H9 (cell line): ENCODE measurements around the gene KRTAP2-2. TPM values are rescaled to one million over a fixed set of nuclear protein-coding genes. Genes with fewer than 3 reads are reported as not detected.

ENCODE experiments used
- DNase-seq: peaks from one replicate; pipeline ENCODE4 v3.0.0-alpha.2; 2017
- H2AFZ ChIP-seq: one replicate; pipeline ENCODE4 v1.6.1; 2013; ENCODE audit warnings: mild to moderate bottlenecking, low read length, control low read depth, moderate library complexity
- H2AK5ac ChIP-seq: 2 replicates; pipeline ENCODE4 v1.6.1; 2013; ENCODE audit warnings: low read length, control low read depth, mixed read lengths; ENCODE audit not compliant: insufficient read length
- H2BK120ac ChIP-seq: one replicate; pipeline ENCODE4 v1.6.1; 2013; ENCODE audit warnings: low read depth, mild to moderate bottlenecking, low read length, control low read depth, inconsistent platforms; ENCODE audit not compliant: poor library complexity, severe bottlenecking
- H2BK12ac ChIP-seq: 2 replicates; pipeline ENCODE4 v1.6.1; 2013; ENCODE audit warnings: low read length, control low read depth, mixed read lengths, low read depth; ENCODE audit not compliant: insufficient read length
- H2BK15ac ChIP-seq: 2 replicates; pipeline ENCODE4 v1.6.1; 2013; ENCODE audit warnings: low read depth, low read length, control low read depth
- H2BK20ac ChIP-seq: one replicate; pipeline ENCODE4 v1.6.1; 2013; ENCODE audit warnings: low read depth, mild to moderate bottlenecking, low read length, control low read depth, inconsistent platforms; ENCODE audit not compliant: poor library complexity, severe bottlenecking
- H2BK5ac ChIP-seq: 2 replicates; pipeline ENCODE4 v1.6.1; 2013; ENCODE audit warnings: low read length, control low read depth, mixed read lengths; ENCODE audit not compliant: insufficient read length
- H3K14ac ChIP-seq: 2 replicates; pipeline ENCODE4 v1.6.1; 2013; ENCODE audit warnings: low read length, control low read depth; ENCODE audit not compliant: insufficient read depth
- H3K18ac ChIP-seq: 2 replicates; pipeline ENCODE4 v1.6.1; 2013; ENCODE audit warnings: low read depth, mild to moderate bottlenecking, mixed read lengths, low read length, control low read depth; ENCODE audit not compliant: insufficient read length
- H3K23ac ChIP-seq: 2 replicates; pipeline ENCODE4 v1.6.1; 2013; ENCODE audit warnings: low read length, control low read depth, mixed read lengths, low read depth; ENCODE audit not compliant: insufficient read length
- H3K23me2 ChIP-seq: 2 replicates; pipeline ENCODE4 v1.6.1; 2013; ENCODE audit warnings: low read depth, mild to moderate bottlenecking, mixed read lengths, low read length, control low read depth; ENCODE audit not compliant: insufficient read length, poor library complexity, severe bottlenecking
- H3K27ac ChIP-seq: 2 replicates; pipeline ENCODE4 v1.5.1; 2013; ENCODE audit warnings: low read length, control low read depth, mixed read lengths, low read depth; ENCODE audit not compliant: insufficient read length
- H3K27me3 ChIP-seq: 2 replicates; pipeline ENCODE4 v1.6.1; 2013; ENCODE audit warnings: low read length, control low read depth, inconsistent platforms; ENCODE audit not compliant: insufficient read depth
- H3K4ac ChIP-seq: 2 replicates; pipeline ENCODE4 v1.6.1; 2013; ENCODE audit warnings: low read depth, mild to moderate bottlenecking, control low read depth, inconsistent platforms, low read length, moderate library complexity
- H3K4me1 ChIP-seq: 2 replicates; pipeline ENCODE4 v1.6.1; 2013; ENCODE audit warnings: low read length, control low read depth, inconsistent platforms; ENCODE audit not compliant: insufficient read depth
- H3K4me2 ChIP-seq: 2 replicates; pipeline ENCODE4 v1.6.1; 2013; ENCODE audit warnings: low read length, control low read depth, mixed read lengths; ENCODE audit not compliant: insufficient read length, insufficient read depth
- H3K56ac ChIP-seq: 2 replicates; pipeline ENCODE4 v1.6.1; 2013; ENCODE audit warnings: low read depth, mild to moderate bottlenecking, mixed read lengths, low read length, control low read depth; ENCODE audit not compliant: insufficient read length
- H3K79me1 ChIP-seq: 2 replicates; pipeline ENCODE4 v1.6.1; 2013; ENCODE audit warnings: low read depth, mild to moderate bottlenecking, moderate library complexity, low read length, control low read depth, inconsistent platforms; ENCODE audit not compliant: insufficient read depth, poor library complexity, severe bottlenecking
- H3K79me2 ChIP-seq: 2 replicates; pipeline ENCODE4 v1.6.1; 2013; ENCODE audit warnings: low read length, control low read depth, inconsistent platforms; ENCODE audit not compliant: insufficient read depth
- H3K9ac ChIP-seq: 2 replicates; pipeline ENCODE4 v1.6.1; 2013; ENCODE audit warnings: low read length, control low read depth, mixed read lengths; ENCODE audit not compliant: insufficient read length; ENCODE audit errors: extremely low read depth
- H3K9me3 ChIP-seq: one replicate; pipeline ENCODE4 v1.6.1; 2013; ENCODE audit warnings: low read depth, low read length, inconsistent platforms; ENCODE audit not compliant: control insufficient read depth
- H3T11ph ChIP-seq: one replicate; pipeline ENCODE4 v1.6.1; 2013; ENCODE audit warnings: mild to moderate bottlenecking, low read length, control low read depth, inconsistent platforms
- H4K20me1 ChIP-seq: one replicate; pipeline ENCODE4 v1.6.1; 2013; ENCODE audit not compliant: control insufficient read depth, insufficient read length, insufficient read depth
- H4K5ac ChIP-seq: 2 replicates; pipeline ENCODE4 v1.6.1; 2013; ENCODE audit warnings: low read depth, mild to moderate bottlenecking, mixed read lengths, low read length, control low read depth; ENCODE audit not compliant: insufficient read length
- H4K8ac ChIP-seq: replicated peaks from 2 replicates; pipeline ENCODE4 v1.6.1; 2013; ENCODE audit warnings: low read length, control low read depth, mixed read lengths, low read depth; ENCODE audit not compliant: insufficient read length
- H4K91ac ChIP-seq: 2 replicates; pipeline ENCODE4 v1.6.1; 2013; ENCODE audit warnings: low read depth, mild to moderate bottlenecking, moderate library complexity, mixed read lengths, low read length, control low read depth; ENCODE audit not compliant: insufficient read length
- H3K27ac Mint-ChIP-seq, 3 experiments: 2 replicates in 2 of 3; 3 replicates in 1 of 3; pipeline ENCODE4 v1.8.0; 2020 to 2021; ENCODE audit warnings: mixed read lengths in 3 of 3, mild to moderate bottlenecking in 1 of 3, moderate library complexity in 1 of 3
- H3K27me3 Mint-ChIP-seq: 2 replicates; pipeline ENCODE4 v1.8.0; 2021; ENCODE audit warnings: low read depth, mild to moderate bottlenecking, moderate library complexity, mixed read lengths
- H3K36me3 Mint-ChIP-seq, 3 experiments: 2 replicates in 2 of 3; 3 replicates in 1 of 3; pipeline ENCODE4 v1.8.0; 2020 to 2021; ENCODE audit warnings: low read depth in 3 of 3, mixed read lengths in 3 of 3; ENCODE audit not compliant: insufficient read depth in 1 of 3
- H3K4me1 Mint-ChIP-seq, 2 experiments: 2 replicates each; pipeline ENCODE4 v1.8.0; 2020; ENCODE audit warnings: mixed read lengths in 2 of 2
- H3K4me3 Mint-ChIP-seq, 2 experiments: 2 replicates in 1 of 2; 3 replicates in 1 of 2; pipeline ENCODE4 v1.8.0; 2020 to 2021; ENCODE audit warnings: mild to moderate bottlenecking in 2 of 2, mixed read lengths in 2 of 2, moderate library complexity in 1 of 2
- H3K9me3 Mint-ChIP-seq, 2 experiments: 2 replicates in 1 of 2; 3 replicates in 1 of 2; pipeline ENCODE4 v1.8.0; 2020; ENCODE audit warnings: mild to moderate bottlenecking in 2 of 2, mixed read lengths in 2 of 2, moderate library complexity in 1 of 2
- total RNA-seq: library from RNA; stranded (reverse); gene quantifications from 2 replicates; pipeline ENCODE4 v1.2.1, GENCODE V29; 2021
- TF ChIP-seq, protein P1 (sequence below): fragments of 200-600 bp; sonication (generic); conservative IDR thresholded peaks from 3 replicates; pipeline ENCODE4 v1.8.0; 2021; ENCODE audit warnings: antibody characterized with exemption, mild to moderate bottlenecking

Gene KRTAP2-2
- total RNA-seq, 1 experiment from 2014 or later = not detected

DNA sequence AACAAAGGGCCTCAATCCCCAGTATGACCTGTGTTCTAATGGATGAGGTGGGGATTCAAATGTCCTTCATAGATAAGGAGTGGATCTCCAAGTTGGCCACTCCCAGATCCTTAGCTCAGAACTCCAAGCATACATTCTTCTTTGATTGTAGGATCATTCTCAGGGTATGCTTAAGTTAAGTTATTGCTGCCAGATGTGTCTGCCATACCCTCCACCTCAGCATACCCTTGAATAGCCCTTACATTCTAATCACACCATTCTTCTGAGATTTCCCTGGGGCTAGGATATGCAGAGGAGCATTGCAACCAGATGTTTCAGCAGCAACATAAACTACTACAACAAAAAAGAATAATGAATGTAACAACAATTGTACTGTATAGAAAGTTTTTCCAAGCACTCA is 12.3 kb upstream of the KRTAP2-2 start:
- Histone ChIP-seq H4K8ac (no peak overlapping the region), H3K9ac (no peak overlapping the region), H3K14ac (no peak overlapping the region), H2AFZ (no peak overlapping the region), H4K91ac (no peak overlapping the region), H4K5ac (no peak overlapping the region), H3K27me3 (no peaks in the 10 kb centered on the region), H3K4me1 (no peaks in the 10 kb centered on the region), H2BK120ac (no peak overlapping the region), H3K79me1 (no peaks in the 10 kb centered on the region), H2BK12ac (no peak overlapping the region), H3K56ac (no peak overlapping the region), H2AK5ac (no peak overlapping the region), H3K23me2 (no peaks in the 10 kb centered on the region), H3K27ac (no peak overlapping the region), H3K23ac (no peak overlapping the region), H2BK5ac (no peak overlapping the region), H2BK20ac (no peak overlapping the region), H3T11ph (no peak overlapping the region), H2BK15ac (no peak overlapping the region), H3K4ac (no peak overlapping the region), H4K20me1 (no peaks in the 10 kb centered on the region), H3K9me3 (no peaks in the 10 kb centered on the region), H3K79me2 (no peaks in the 10 kb centered on the region), H3K18ac (no peak overlapping the region), H3K4me2 (no peak overlapping the region)
- Mint-ChIP-seq H3K27me3 (no peaks in the 10 kb centered on the region), H3K27ac (no peak overlapping the region), H3K9me3 (no peaks in the 10 kb centered on the region), H3K4me3 (no peak overlapping the region), H3K36me3 (no peaks in the 10 kb centered on the region), H3K4me1 (0 out of 4 replicates have a peak, but pooled peaks cover 0 to 5% of the 10 kb centered on the region in 2 experiments)
- DNase-seq = no peak
- TF ChIP-seq, protein P1, sequence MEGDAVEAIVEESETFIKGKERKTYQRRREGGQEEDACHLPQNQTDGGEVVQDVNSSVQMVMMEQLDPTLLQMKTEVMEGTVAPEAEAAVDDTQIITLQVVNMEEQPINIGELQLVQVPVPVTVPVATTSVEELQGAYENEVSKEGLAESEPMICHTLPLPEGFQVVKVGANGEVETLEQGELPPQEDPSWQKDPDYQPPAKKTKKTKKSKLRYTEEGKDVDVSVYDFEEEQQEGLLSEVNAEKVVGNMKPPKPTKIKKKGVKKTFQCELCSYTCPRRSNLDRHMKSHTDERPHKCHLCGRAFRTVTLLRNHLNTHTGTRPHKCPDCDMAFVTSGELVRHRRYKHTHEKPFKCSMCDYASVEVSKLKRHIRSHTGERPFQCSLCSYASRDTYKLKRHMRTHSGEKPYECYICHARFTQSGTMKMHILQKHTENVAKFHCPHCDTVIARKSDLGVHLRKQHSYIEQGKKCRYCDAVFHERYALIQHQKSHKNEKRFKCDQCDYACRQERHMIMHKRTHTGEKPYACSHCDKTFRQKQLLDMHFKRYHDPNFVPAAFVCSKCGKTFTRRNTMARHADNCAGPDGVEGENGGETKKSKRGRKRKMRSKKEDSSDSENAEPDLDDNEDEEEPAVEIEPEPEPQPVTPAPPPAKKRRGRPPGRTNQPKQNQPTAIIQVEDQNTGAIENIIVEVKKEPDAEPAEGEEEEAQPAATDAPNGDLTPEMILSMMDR = no peak
